GM12801 (cell line): Measurements from ENCODE around the gene MYH6.

Source experiments
- TF ChIP-seq, protein P1 (sequence below): IDR thresholded peaks from one replicate; pipeline ENCODE4 v1.5.1; 2011; ENCODE audit warnings: control low read depth; ENCODE audit not compliant: insufficient read length; ENCODE audit errors: extremely low read depth

The MYH6 gene

DNA sequence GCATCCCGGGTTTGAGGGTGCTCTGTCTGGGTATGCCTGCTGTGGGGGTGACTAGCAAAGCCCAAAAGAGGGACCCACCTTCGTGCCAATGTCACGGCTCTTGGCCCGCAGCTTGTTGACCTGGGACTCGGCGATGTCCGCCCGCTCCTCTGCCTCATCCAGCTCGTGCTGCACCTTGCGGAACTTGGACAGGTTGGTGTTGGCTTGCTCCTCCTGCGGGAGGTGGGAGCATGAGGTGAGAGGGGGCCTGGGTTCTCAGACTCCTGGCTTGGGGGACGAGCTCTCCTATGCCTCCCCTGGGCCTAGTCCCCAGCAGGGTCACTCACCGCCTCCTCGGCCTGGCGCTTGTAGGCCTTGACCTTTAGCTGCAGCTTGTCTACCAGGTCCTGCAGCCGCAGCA, 5.6 kb upstream of the MYH6 start:
- TF ChIP-seq, protein P1, sequence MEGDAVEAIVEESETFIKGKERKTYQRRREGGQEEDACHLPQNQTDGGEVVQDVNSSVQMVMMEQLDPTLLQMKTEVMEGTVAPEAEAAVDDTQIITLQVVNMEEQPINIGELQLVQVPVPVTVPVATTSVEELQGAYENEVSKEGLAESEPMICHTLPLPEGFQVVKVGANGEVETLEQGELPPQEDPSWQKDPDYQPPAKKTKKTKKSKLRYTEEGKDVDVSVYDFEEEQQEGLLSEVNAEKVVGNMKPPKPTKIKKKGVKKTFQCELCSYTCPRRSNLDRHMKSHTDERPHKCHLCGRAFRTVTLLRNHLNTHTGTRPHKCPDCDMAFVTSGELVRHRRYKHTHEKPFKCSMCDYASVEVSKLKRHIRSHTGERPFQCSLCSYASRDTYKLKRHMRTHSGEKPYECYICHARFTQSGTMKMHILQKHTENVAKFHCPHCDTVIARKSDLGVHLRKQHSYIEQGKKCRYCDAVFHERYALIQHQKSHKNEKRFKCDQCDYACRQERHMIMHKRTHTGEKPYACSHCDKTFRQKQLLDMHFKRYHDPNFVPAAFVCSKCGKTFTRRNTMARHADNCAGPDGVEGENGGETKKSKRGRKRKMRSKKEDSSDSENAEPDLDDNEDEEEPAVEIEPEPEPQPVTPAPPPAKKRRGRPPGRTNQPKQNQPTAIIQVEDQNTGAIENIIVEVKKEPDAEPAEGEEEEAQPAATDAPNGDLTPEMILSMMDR, result no peak

DNA sequence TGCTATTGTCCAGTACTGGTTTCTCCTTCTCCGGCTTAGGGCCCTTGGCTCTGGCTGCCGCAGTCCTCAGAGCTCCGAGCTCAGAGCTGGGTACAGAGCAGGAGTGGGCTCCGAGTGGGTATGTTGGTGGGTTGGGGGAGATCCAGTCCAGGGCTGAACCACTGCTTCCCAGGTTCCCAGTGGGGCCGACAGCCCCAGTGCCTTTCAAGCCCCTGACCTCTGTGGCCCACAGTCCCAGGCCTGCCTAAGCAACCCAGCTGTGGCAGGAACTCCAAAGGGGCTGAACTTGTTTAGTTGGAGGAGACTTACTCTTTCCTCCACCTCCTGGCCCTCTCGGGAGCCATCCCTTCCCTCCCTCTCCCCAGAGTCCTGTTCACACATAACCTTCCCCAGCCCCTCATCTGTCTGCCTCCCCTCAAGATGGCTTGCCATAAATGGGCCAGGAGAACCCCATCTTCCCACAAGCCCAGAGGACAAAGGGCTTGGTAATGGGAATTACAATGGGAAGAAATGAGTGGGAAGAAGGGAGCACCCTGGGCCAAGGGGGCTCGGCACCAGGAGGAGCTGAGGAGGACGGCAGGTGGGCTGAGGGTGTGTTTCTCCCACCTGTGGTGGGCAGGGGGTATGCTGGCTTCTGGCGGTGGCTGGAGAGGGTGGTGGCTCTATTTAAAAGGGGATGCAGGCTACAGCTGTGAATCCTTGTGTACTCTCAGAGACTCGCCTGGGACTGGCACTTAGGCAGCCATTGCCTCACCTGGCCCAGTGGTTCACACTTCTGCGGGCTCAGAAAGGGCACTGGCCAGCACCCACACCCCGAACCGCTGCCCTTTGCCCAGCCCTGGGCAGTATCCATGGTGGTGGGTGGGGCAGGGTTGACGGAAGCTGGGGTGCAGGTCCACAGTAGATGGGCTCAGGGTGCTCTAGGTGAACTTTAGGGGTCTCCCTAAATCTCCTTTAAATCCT, 3.8 kb upstream of the MYH6 start:
- TF ChIP-seq, protein P1, result no peak

DNA sequence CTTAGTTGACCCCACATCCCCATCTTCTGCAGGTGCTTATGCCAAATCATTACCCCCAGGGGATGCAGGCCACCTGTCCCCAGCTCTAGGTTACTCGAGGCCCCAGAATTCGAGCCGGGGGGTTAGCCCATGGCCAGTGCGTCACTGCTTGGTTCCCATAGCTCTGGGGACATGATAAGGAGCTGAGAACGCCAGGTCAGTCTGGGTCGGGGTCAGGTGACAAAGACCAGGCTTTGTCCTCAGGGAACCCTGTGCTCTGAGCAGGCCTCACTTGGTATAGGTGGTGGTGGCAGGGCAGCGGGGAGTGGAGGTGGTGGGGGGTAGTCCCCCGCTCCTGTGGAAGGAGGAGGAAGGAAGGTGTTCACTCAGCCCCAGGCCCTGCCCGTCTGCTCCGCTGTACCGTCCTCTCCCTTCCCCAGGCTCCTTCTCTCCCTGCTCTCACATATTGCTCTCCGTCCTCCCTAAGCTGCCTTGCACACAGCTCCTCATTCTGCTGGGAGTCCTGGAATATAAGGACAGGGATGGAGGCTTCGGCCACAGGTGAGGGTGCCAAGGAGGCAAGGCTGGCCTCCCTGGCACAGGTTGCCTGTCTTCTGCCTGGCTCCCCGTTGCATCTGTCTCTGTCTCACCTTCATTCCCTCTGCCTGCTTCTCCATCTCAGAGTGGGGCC, 2.0 kb upstream of the MYH6 start:
- TF ChIP-seq, protein P1, result no peak

DNA sequence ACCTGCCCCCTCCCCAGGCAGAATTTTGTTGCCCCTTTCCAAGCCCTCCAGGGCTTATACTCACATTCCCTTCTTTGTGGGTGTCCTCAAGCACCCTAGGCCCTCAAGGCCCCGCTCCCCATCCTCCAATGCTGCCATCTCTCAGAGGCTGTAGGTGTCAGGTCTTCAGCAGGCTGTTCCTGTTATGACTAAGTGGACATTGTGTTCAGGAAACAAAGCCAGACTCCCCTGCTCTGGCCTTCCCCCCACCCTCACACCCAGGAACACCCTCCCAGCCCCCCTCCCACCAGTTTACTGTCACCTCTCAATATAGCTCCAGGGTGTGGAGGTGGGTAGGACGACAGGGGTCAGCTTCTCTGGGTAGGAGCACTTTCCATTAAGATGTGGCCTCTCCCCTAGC, 1.4 kb upstream of the MYH6 start:
- TF ChIP-seq, protein P1, result no peak

DNA sequence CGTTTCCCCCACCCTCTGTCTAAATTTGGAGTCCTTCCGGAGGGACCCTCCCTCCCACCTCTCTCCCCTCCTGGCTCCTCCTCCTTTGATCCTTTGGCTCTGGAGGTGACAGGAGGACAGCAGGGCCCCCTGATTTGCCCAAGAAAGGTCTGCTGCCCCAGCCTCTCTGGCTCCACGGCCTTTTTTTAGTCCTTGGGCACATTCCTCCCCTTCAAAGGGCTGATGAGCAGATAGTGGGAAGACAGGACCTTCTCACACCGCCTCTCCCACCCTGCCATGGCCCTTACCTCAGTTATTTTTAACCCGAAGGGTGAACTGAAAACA, 196 bp upstream of the MYH6 start:
- TF ChIP-seq, protein P1, result no peak

DNA sequence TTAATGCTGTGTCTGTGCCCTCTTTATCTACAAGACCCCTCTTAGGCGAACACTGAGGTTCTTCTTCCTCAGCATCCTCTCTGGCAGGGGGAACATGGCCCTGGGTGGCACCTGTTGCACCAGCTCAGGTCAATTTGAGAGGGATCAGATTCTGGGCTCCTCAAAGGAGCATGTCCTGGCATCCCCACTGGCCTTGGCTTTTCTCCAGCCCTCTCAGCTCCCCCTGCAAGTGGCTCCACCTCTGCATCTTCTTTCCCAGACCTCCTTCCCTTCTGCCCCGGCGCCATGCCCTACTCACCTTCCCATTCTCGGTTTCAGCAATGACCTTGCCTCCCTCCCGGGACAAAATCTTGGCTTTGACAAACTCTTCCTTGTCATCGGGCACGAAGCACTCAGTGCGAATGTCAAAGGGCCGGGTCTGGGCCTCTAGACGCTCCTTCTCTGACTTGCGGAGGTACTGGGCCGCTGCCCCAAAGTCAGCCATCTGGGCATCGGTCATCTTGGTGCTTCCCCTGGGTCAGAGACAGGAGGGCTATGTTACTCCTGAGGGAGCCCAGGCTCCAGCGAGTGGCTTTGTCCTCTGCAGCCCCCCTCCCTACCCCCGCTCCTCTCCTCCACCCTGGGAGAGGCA, 1.2 kb downstream of the MYH6 start:
- TF ChIP-seq, protein P1, result no peak

DNA sequence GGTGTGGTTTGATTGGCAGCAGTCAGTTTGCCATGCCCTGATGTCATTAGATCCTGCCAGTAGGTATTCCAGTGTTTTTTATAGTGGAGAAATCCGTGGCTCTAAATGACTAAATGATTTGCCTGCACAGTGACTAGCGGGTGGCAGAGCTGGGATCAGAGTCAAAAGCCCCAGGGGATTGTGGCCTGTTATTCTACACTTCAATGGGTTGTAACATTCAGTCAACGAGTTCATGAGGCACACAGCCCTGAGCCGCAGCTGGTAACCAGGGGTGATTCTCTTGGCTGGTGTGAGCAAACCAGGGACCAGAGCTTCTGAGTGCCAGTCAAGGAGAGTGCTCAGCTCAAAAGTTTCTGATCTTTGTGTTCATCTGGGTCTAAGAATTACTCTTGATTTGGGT, 1.8 kb downstream of the MYH6 start:
- TF ChIP-seq, protein P1, result no peak
